Spleen (tissue), 11 donors: ENCODE measurements around the gene KIAA1210. TPM values are rescaled to one million over a fixed set of nuclear protein-coding genes. Genes with fewer than 3 reads are reported as not detected.

Experiments used
- DNase-seq: peaks from one replicate; pipeline ENCODE4 v3.0.0-alpha.2; 2020
- H3K27ac ChIP-seq, 8 donors: fragments of 200-600 bp; sonication (generic) in 7 of 8; 1 replicate in 4 of 8; 2 replicates in 4 of 8; pipeline versions ENCODE4 v1.5.0 to v1.8.0; 2016 to 2021; ENCODE audit warnings: inconsistent platforms in 4 of 8, mild to moderate bottlenecking in 4 of 8, moderate library complexity in 1 of 8
- H3K27me3 ChIP-seq, 7 donors: fragments of 200-600 bp; sonication (generic) in 6 of 7; replicated peaks in 1 of 7; 1 replicate in 4 of 7; 2 replicates in 3 of 7; pipeline versions ENCODE4 v1.5.0 to v1.8.0; 2016 to 2021; ENCODE audit warnings: inconsistent platforms in 3 of 7, mild to moderate bottlenecking in 1 of 7
- H3K36me3 ChIP-seq, 6 donors: fragments of 200-600 bp; sonication (generic) in 5 of 6; 1 replicate in 4 of 6; 2 replicates in 2 of 6; pipeline versions ENCODE4 v1.5.0 to v1.8.0; 2016 to 2021; ENCODE audit warnings: inconsistent platforms in 2 of 6
- H3K4me1 ChIP-seq, 6 donors: fragments of 200-600 bp; sonication (generic) in 5 of 6; 1 replicate in 3 of 6; 2 replicates in 3 of 6; pipeline versions ENCODE4 v1.5.0 to v1.8.0; 2016 to 2021; ENCODE audit warnings: inconsistent platforms in 3 of 6
- H3K4me3 ChIP-seq, 8 donors: fragments of 200-600 bp; sonication (generic) in 7 of 8; 1 replicate in 4 of 8; 2 replicates in 4 of 8; pipeline versions ENCODE4 v1.5.0 to v1.8.0; 2016 to 2021; ENCODE audit warnings: inconsistent platforms in 4 of 8, mild to moderate bottlenecking in 4 of 8, moderate library complexity in 2 of 8
- H3K9me3 ChIP-seq, 8 donors: fragments of 200-600 bp; sonication (generic) in 7 of 8; 1 replicate in 4 of 8; 2 replicates in 4 of 8; pipeline versions ENCODE4 v1.5.0 to v1.8.0; 2016 to 2021; ENCODE audit warnings: inconsistent platforms in 4 of 8
- CTCF ChIP-seq, 11 experiments: fragments of 200-600 bp in 7 of 11; fragments of 450-650 bp in 4 of 11; sonication (generic) in 4 of 11; IDR thresholded peaks in 8 of 11; conservative IDR thresholded peaks in 3 of 11; 1 replicate in 7 of 11; 2 replicates in 4 of 11; pipeline versions ENCODE4 v1.4.0 to v1.8.0; 2016 to 2021; ENCODE audit warnings: antibody characterized with exemption in 11 of 11, inconsistent platforms in 4 of 11, mild to moderate bottlenecking in 1 of 11
- POLR2A ChIP-seq, 3 donors: fragments of 450-650 bp; IDR thresholded peaks; one replicate each; pipeline ENCODE4 v1.5.1; 2017; ENCODE audit warnings: antibody characterized with exemption in 3 of 3, mild to moderate bottlenecking in 1 of 3
- POLR2AphosphoS5 ChIP-seq, 3 donors: sonication (generic); formaldehyde crosslinking; IDR thresholded peaks; one replicate each; pipeline ENCODE4 v1.5.1; 2017; ENCODE audit warnings: antibody characterized with exemption in 3 of 3
- WGBS, 5 donors: extraction: QIAGEN DNeasy Blood & Tissue Kit in 3 of 5; methylation state at CpG; one replicate each; pipeline versions ENCODE4 v1.1.5 to v1.1.7; 2013 to 2018; 5-methylcytosine and 5-hydroxymethylcytosine counted together
- intact Hi-C: fragments of 100-400 bp; cut with DNase I; formaldehyde crosslinking; loops from one replicate; pipeline ENCODE4 v1.15.0; 2023; ENCODE audit warnings: low total_unique reads
- polyA plus RNA-seq, 3 donors: library from polyadenylated mRNA; stranded (reverse); fragments of 200-250 nt; gene quantifications; one replicate each; pipeline ENCODE4 v1.2.1, GENCODE V29; 2013
- total RNA-seq, 7 donors: library from RNA; depleted of rRNA in 3 of 7; stranded (reverse); fragments of >200 nt in 3 of 7; fragmentation: NEBNext Ultra II Directional in 4 of 7; extraction: Animal tissue kit (Norgen Biotek cat#: 25700) in 4 of 7; gene quantifications; one replicate each; pipeline versions ENCODE4 v1.1.0 to v1.2.1, GENCODE V29; 2016 to 2021
- donor health status: healthy with polysubstance abuse.
- donor health status: DM: no; HTN: no; CAD: no; lungs with moderate emphysema.
- donor health status: DM: no; HTN: no; CAD: no.
- donor health status: Bipolar disorder and iron deficiency.
- donor health status: healthy.
- donor health status: DM: no; HTN: no; CAD: no.
- donor health status: DM: yes; HTN: yes; CAD: no.

Gene KIAA1210
- total and polyA plus RNA-seq, 10 donors, result not detected

GRCh38 chrX:119089619-119090018 is 38.0 kb downstream of the KIAA1210 start:
- WGBS, 5 donors, result 77 to 90% (median 88%) methylated on average over 1 of the region's 1 CpG
- TF ChIP-seq POLR2AphosphoS5 (IDR thresholded peaks at IDR 0.05) (no peak), CTCF (IDR thresholded peaks at IDR 0.05 in 8 of 11, conservative IDR thresholded peaks at IDR 0.05 in 3 of 11) (no peak), POLR2A (IDR thresholded peaks at IDR 0.05) (no peak)
- no peak overlapping the region for H3K27ac ChIP-seq
- H3K4me3 ChIP-seq, result no peak overlapping the region
- intact Hi-C loops, result no loop called here
- H3K9me3 ChIP-seq, result no peaks in the 10 kb centered on the region
- no peaks in the 10 kb centered on the region for H3K4me1 ChIP-seq
- peaks cover 0 to 6% (median 0%) of the 10 kb centered on the region in 7 donors for H3K27me3 ChIP-seq
- no peaks in the 10 kb centered on the region for H3K36me3 ChIP-seq
- no peak for DNase-seq

- DNase-seq, result no peak
- WGBS, 5 donors, result 74 to 100% (median 86%) methylated on average over 1 of the region's 1 CpG
- Histone ChIP-seq H3K4me1 (no peaks in the 10 kb centered on the region), H3K36me3 (no peaks in the 10 kb centered on the region), H3K9me3 (no peaks in the 10 kb centered on the region), H3K27me3 (peaks cover 0 to 4% (median 0%) of the 10 kb centered on the region in 7 donors), H3K4me3 (no peak overlapping the region), H3K27ac (no peak overlapping the region)
- intact Hi-C loops, result no loop called here
- TF ChIP-seq CTCF (IDR thresholded peaks at IDR 0.05 in 8 of 11, conservative IDR thresholded peaks at IDR 0.05 in 3 of 11) (no peak), POLR2AphosphoS5 (IDR thresholded peaks at IDR 0.05) (no peak), POLR2A (IDR thresholded peaks at IDR 0.05) (no peak)
These were observed 40.5 kb downstream of the KIAA1210 start for GRCh38 chrX:119087121-119087520.

- DNase-seq, result no peak
- no peak overlapping the region for H3K27ac ChIP-seq
- no peak overlapping the region for H3K4me3 ChIP-seq
- no peaks in the 10 kb centered on the region for H3K9me3 ChIP-seq
- H3K27me3 ChIP-seq, result peaks cover 0 to 4% (median 0%) of the 10 kb centered on the region in 7 donors
- 60 to 92% (median 82%) methylated on average over 3 of the region's 3 CpGs for WGBS, 5 donors
- no peaks in the 10 kb centered on the region for H3K36me3 ChIP-seq
- H3K4me1 ChIP-seq, result no peaks in the 10 kb centered on the region
- intact Hi-C loops, result no loop called here
- no peak for TF ChIP-seq CTCF (IDR thresholded peaks at IDR 0.05 in 8 of 11, conservative IDR thresholded peaks at IDR 0.05 in 3 of 11)
- TF ChIP-seq POLR2A (IDR thresholded peaks at IDR 0.05), result no peak
- no peak for TF ChIP-seq POLR2AphosphoS5 (IDR thresholded peaks at IDR 0.05)
These were observed 42.8 kb downstream of the KIAA1210 start for GRCh38 chrX:119084766-119085165.

GRCh38 chrX:119082278-119082677 is 45.3 kb downstream of the KIAA1210 start:
- Histone ChIP-seq H3K9me3 (no peaks in the 10 kb centered on the region), H3K4me1 (no peaks in the 10 kb centered on the region), H3K27ac (no peak overlapping the region), H3K27me3 (peaks cover 0 to 4% (median 0%) of the 10 kb centered on the region in 7 donors), H3K4me3 (no peak overlapping the region), H3K36me3 (no peaks in the 10 kb centered on the region)
- 74 to 100% (median 82%) methylated on average over 1 of the region's 1 CpG for WGBS, 5 donors
- no peak for DNase-seq
- intact Hi-C loops, result no loop called here
- TF ChIP-seq POLR2A (IDR thresholded peaks at IDR 0.05) (no peak), CTCF (IDR thresholded peaks at IDR 0.05 in 8 of 11, conservative IDR thresholded peaks at IDR 0.05 in 3 of 11) (no peak)
